Measurements from ENCODE around the gene CRHR1.

CRHR1 gene

GRCh38 chr17:45867171-45867570 lies 83.1 kb downstream of the CRHR1 start:
- Histone ChIP-seq H3K27ac (ENCODE audit: low read length) (no peak overlapping the region), H3K4me1 (ENCODE audit: insufficient read depth, low read length) (no peaks in the 10 kb centered on the region), H3K36me3 (ENCODE audit: insufficient read depth, low read length) (no peaks in the 10 kb centered on the region), H4K20me1 (ENCODE audit: insufficient read depth, low read length) (no peaks in the 10 kb centered on the region), H3K27me3 (ENCODE audit: insufficient read depth, low read length, poor library complexity) (peaks cover 31% of the 10 kb centered on the region), H3K9me3 (ENCODE audit: insufficient read depth, low read length, severe bottlenecking) (no peaks in the 10 kb centered on the region), H3K4me3 (ENCODE audit: low read depth in 1 of 2, low read length in 2 of 2) (no peak overlapping the region), H3K79me2 (ENCODE audit: insufficient read depth, low read length) (no peaks in the 10 kb centered on the region), H3K9ac (ENCODE audit: low read depth, low read length) (no peak overlapping the region), H3K4me2 (ENCODE audit: insufficient read depth, low read length) (no peak overlapping the region), H2AFZ (ENCODE audit: low read depth, low read length) (no peak overlapping the region)
- no peak for ATAC-seq (ENCODE audit: insufficient read depth, low read depth)
- TF ChIP-seq CTCF (IDR thresholded peaks at IDR 0.05; ENCODE audit: borderline replicate concordance, extremely low read depth, low read length, poor library complexity, severe bottlenecking) (no peak), EZH2 (IDR thresholded peaks at IDR 0.05; ENCODE audit: borderline replicate concordance, low read depth, low read length, severe bottlenecking) (no peak)
- no peak for DNase-seq

GRCh38 chr17:45867702-45868101 lies 83.6 kb downstream of the CRHR1 start:
- no peak for ATAC-seq (ENCODE audit: insufficient read depth, low read depth)
- Histone ChIP-seq H3K79me2 (ENCODE audit: insufficient read depth, low read length) (no peaks in the 10 kb centered on the region), H3K4me1 (ENCODE audit: insufficient read depth, low read length) (no peaks in the 10 kb centered on the region), H3K4me3 (ENCODE audit: low read depth in 1 of 2, low read length in 2 of 2) (no peak overlapping the region), H3K4me2 (ENCODE audit: insufficient read depth, low read length) (no peak overlapping the region), H3K27me3 (ENCODE audit: insufficient read depth, low read length, poor library complexity) (peaks cover 33% of the 10 kb centered on the region), H3K9me3 (ENCODE audit: insufficient read depth, low read length, severe bottlenecking) (no peaks in the 10 kb centered on the region), H2AFZ (ENCODE audit: low read depth, low read length) (no peak overlapping the region), H3K27ac (ENCODE audit: low read length) (no peak overlapping the region), H3K36me3 (ENCODE audit: insufficient read depth, low read length) (no peaks in the 10 kb centered on the region), H4K20me1 (ENCODE audit: insufficient read depth, low read length) (no peaks in the 10 kb centered on the region), H3K9ac (ENCODE audit: low read depth, low read length) (no peak overlapping the region)
- TF ChIP-seq CTCF (IDR thresholded peaks at IDR 0.05; ENCODE audit: borderline replicate concordance, extremely low read depth, low read length, poor library complexity, severe bottlenecking) (no peak), EZH2 (IDR thresholded peaks at IDR 0.05; ENCODE audit: borderline replicate concordance, low read depth, low read length, severe bottlenecking) (no peak)
- no peak for DNase-seq

- H2AFZ ChIP-seq (ENCODE audit: low read depth, low read length): no peak overlapping the region
- TF ChIP-seq CTCF (IDR thresholded peaks at IDR 0.05; ENCODE audit: borderline replicate concordance, extremely low read depth, low read length, poor library complexity, severe bottlenecking): no peak
- TF ChIP-seq EZH2 (IDR thresholded peaks at IDR 0.05; ENCODE audit: borderline replicate concordance, low read depth, low read length, severe bottlenecking): no peak
- no peaks in the 10 kb centered on the region for H3K79me2 ChIP-seq (ENCODE audit: insufficient read depth, low read length)
These were observed 84.2 kb downstream of the CRHR1 start for GRCh38 chr17:45868276-45868675.

More at GRCh38 chr17:45868276-45868675, 84.2 kb downstream of the CRHR1 start:
- DNase-seq (no peak), ATAC-seq (ENCODE audit: insufficient read depth, low read depth) (no peak)
- no peak overlapping the region for H3K9ac ChIP-seq (ENCODE audit: low read depth, low read length)
- no peak overlapping the region for H3K4me3 ChIP-seq (ENCODE audit: low read depth in 1 of 2, low read length in 2 of 2)
- no peak overlapping the region for H3K4me2 ChIP-seq (ENCODE audit: insufficient read depth, low read length)
- H3K27me3 ChIP-seq (ENCODE audit: insufficient read depth, low read length, poor library complexity): peaks cover 34% of the 10 kb centered on the region
- H3K9me3 ChIP-seq (ENCODE audit: insufficient read depth, low read length, severe bottlenecking): no peaks in the 10 kb centered on the region
- no peak overlapping the region for H3K27ac ChIP-seq (ENCODE audit: low read length)
- no peaks in the 10 kb centered on the region for H3K4me1 ChIP-seq (ENCODE audit: insufficient read depth, low read length)
- no peaks in the 10 kb centered on the region for H4K20me1 ChIP-seq (ENCODE audit: insufficient read depth, low read length)
- no peaks in the 10 kb centered on the region for H3K36me3 ChIP-seq (ENCODE audit: insufficient read depth, low read length)
